GM10248 (cell line): ENCODE data around the gene STYXL1.
"Not testable (repeated sequence)": the region's sequence is repeated elsewhere in the genome, so short reads cannot be mapped to it uniquely, and the experiment has no call there.

Experiments used
- CTCF ChIA-PET: fragments of 300-600 bp; sonication (Branson Sonifier 250); formaldehyde crosslinking; extraction: SDS; loops from one replicate; lab custom pipeline; 2021; ENCODE audit warnings: antibody characterized with exemption; lab: Yijun Ruan, JAX
- POLR2A ChIA-PET: fragments of 350-650 bp; sonication (Branson Sonifier 250); formaldehyde crosslinking; extraction: SDS; loops from one replicate; lab custom pipeline; 2020; ENCODE audit warnings: antibody characterized with exemption; lab: Yijun Ruan, JAX
- DNase-seq: peaks from one replicate; pipeline ENCODE4 v3.0.0; 2012; ENCODE audit errors: extremely low spot score
- CTCF ChIP-seq: IDR thresholded peaks from 2 replicates; pipeline ENCODE4 v1.5.1; 2012; ENCODE audit warnings: mild to moderate bottlenecking, low read depth; ENCODE audit errors: extremely low read depth, missing control alignments, control extremely low read depth

The STYXL1 gene

GRCh38 chr7:76086070-76086469 is 38.3 kb upstream of the STYXL1 start:
- DNase-seq = no peak
- ChIA-PET CTCF (no interaction called here), POLR2A (no interaction called here)
- no peak for TF ChIP-seq CTCF

- DNase-seq, POLR2A ChIA-PET: not testable (repeated sequence)
- CTCF ChIA-PET = interaction anchor here (1.2 kb wide), 1 partner anchor 9 kb away, joined by 3 read pairs; no protein-coding TSS in a partner anchor
Measured at GRCh38 chr7:76084115-76084514, 36.3 kb upstream of the STYXL1 start.

DNA sequence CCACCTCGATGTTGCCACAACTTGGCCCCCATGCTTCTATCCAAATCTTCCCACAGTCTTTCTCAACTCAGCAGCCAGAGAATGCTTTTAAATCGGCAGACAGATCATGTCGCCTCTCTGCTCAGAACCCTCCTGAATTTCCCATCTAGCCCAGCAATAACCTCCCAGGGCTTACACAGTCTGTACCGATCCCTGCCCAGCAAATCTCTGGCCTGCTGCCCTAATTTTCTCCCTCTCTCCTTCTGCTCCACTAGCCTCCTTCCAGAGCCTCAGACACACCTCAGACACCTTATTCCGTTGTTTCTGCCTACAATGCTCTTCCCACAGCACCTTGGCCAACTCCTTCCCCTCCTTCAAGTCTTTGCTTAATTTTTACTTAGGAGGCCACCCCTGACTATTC is 32.4 kb upstream of the STYXL1 start:
- no peak for DNase-seq
- POLR2A ChIA-PET = no interaction called here
- TF ChIP-seq CTCF = no peak
- CTCF ChIA-PET = no interaction called here

- ChIA-PET CTCF (no interaction called here), POLR2A (no interaction called here)
- TF ChIP-seq CTCF = no peak
- no peak for DNase-seq
Measured at GRCh38 chr7:76077435-76077834, 29.6 kb upstream of the STYXL1 start.

DNA sequence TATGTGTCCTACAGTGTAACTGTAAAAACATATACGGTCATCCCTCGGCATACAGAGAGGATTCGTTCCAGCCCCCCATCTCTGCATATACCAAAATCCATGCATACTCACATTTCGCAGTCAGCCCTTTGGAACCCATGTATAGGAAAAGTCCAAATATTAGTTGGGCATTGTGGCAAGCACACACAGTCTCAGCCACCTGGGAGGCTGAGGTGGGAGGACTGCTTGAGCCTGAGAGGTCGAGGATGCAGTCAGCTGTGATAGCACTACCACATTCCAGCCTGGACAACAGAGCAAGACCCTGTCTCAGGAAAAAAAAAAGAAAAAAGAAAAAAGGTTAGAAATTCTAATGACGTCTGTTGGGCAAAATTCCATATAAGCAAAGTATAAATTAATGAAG is 29.2 kb upstream of the STYXL1 start:
- POLR2A ChIA-PET = no interaction called here
- TF ChIP-seq CTCF = no peak
- CTCF ChIA-PET = no interaction called here
- no peak for DNase-seq

GRCh38 chr7:76074972-76075370 is 27.2 kb upstream of the STYXL1 start:
- ChIA-PET POLR2A (no interaction called here), CTCF (interaction anchor here (1.1 to 1.4 kb wide), 2 partner anchors 9 to 55 kb away, joined by 3 read pairs; no protein-coding TSS in a partner anchor)
- DNase-seq = no peak
- TF ChIP-seq CTCF = no peak

DNA sequence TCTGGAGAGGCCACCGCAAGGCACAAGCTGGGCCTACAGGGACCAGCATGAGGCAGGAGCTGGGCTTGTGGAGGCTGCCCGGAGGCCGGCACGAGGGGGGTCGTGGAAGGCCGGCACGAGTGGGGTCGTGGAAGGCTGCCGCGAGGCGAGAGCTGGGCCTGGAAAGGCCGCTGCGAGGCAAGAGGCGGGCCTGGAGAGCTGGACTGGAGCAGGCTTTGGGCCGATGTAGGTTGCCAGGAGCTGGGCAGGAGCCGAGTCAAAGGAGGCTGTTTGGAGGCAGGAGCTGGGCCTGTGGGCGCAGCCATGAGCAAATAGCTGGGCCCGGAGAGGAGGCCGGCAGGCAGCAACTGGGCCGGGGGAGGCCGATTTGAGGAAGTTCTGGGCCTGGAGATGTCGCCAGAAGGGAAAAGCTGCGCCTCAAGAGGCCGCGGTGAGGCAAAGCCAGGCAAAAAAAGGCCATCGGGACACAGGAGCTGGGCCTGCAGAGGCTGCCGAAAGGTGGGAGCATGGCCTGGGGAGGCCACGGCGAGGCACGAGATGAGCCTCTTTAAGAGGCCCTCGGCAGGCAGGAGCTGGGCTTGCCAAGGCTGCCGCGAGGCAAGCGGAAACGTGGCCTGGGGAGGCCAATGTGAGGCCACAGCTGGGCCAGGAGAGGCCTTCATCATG is 26.6 kb upstream of the STYXL1 start:
- CTCF ChIA-PET = interaction anchor here (1.1 to 1.4 kb wide), 2 partner anchors 9 to 54 kb away, joined by 3 read pairs; no protein-coding TSS in a partner anchor
- POLR2A ChIA-PET = no interaction called here
- no peak for TF ChIP-seq CTCF
- DNase-seq = no peak
